SU-DHL-6 (cell line): ENCODE data around the gene KLRC3.
"Not testable (repeated sequence)": the region's sequence is repeated elsewhere in the genome, so short reads cannot be mapped to it uniquely, and the experiment has no call there.

ENCODE experiments used
- EZH2phosphoT487 ChIP-seq: fragments of 200-600 bp; sonication (generic), shearing (Covaris generic); conservative IDR thresholded peaks from 2 replicates; pipeline ENCODE4 v1.6.1; 2018; ENCODE audit warnings: mild to moderate bottlenecking, antibody characterized with exemption, low read length, moderate library complexity, mixed read lengths
- TF ChIP-seq, protein P1 (sequence below): fragments of 200-600 bp; sonication (generic); IDR thresholded peaks from one replicate; pipeline ENCODE4 v1.5.1; 2017; ENCODE audit warnings: antibody characterized with exemption, mild to moderate bottlenecking, low read length, moderate library complexity; ENCODE audit not compliant: insufficient read depth, poor library complexity, severe bottlenecking

- TF ChIP-seq EZH2phosphoT487, result not testable (repeated sequence)
- TF ChIP-seq, protein P1, sequence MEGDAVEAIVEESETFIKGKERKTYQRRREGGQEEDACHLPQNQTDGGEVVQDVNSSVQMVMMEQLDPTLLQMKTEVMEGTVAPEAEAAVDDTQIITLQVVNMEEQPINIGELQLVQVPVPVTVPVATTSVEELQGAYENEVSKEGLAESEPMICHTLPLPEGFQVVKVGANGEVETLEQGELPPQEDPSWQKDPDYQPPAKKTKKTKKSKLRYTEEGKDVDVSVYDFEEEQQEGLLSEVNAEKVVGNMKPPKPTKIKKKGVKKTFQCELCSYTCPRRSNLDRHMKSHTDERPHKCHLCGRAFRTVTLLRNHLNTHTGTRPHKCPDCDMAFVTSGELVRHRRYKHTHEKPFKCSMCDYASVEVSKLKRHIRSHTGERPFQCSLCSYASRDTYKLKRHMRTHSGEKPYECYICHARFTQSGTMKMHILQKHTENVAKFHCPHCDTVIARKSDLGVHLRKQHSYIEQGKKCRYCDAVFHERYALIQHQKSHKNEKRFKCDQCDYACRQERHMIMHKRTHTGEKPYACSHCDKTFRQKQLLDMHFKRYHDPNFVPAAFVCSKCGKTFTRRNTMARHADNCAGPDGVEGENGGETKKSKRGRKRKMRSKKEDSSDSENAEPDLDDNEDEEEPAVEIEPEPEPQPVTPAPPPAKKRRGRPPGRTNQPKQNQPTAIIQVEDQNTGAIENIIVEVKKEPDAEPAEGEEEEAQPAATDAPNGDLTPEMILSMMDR, result not testable (repeated sequence)
Measured at GRCh38 chr12:10387498-10387897, 32.9 kb downstream of the KLRC3 start.
